CD4-positive, alpha-beta T cell (primary cell): Measurements from ENCODE around the gene PIAS2. TPM values are rescaled to one million over a fixed set of nuclear protein-coding genes. Genes with fewer than 3 reads are reported as not detected.

Source experiments
- ATAC-seq: fragments of 200-7000 bp; cut with Tn5 transposase; one replicate; pipeline ENCODE4 v1.10.0; 2022; ENCODE audit warnings: mild to moderate bottlenecking; ENCODE audit not compliant: poor library complexity
- CTCF ChIA-PET: fragments of 350-600 bp; sonication (Branson Sonifier 250); formaldehyde crosslinking; loops from one replicate; lab custom pipeline; 2021; ENCODE audit warnings: antibody characterized with exemption, inconsistent platforms; lab: Charles Lee
- POLR2A ChIA-PET: fragments of 350-600 bp; sonication (Branson Sonifier 250); formaldehyde crosslinking; loops from one replicate; lab custom pipeline; 2021; ENCODE audit warnings: antibody characterized with exemption, inconsistent platforms; lab: Charles Lee
- DNase-seq, 14 experiments: peaks; one replicate each; pipeline ENCODE4 v3.0.0-alpha.2; 2013 to 2020; ENCODE audit warnings: mixed read lengths in 2 of 14
- H3K27ac ChIP-seq, 2 donors: one replicate each; pipeline versions ENCODE4 v1.5.1 to v1.7.0; 2013; ENCODE audit warnings: low read length in 2 of 2, low read depth in 1 of 2, mild to moderate bottlenecking in 1 of 2
- H3K27me3 ChIP-seq, 2 experiments: 1 replicate in 1 of 2; 2 replicates in 1 of 2; pipeline versions ENCODE4 v1.6.1 to v1.7.0; 2013; ENCODE audit warnings: low read length in 2 of 2, control low read depth in 1 of 2, mild to moderate bottlenecking in 1 of 2, moderate library complexity in 1 of 2; ENCODE audit not compliant: insufficient read depth in 2 of 2, control insufficient read depth in 1 of 2
- H3K36me3 ChIP-seq: one replicate; pipeline ENCODE4 v1.6.1; 2013; ENCODE audit warnings: low read length, control low read depth; ENCODE audit not compliant: insufficient read depth
- H3K4me1 ChIP-seq: one replicate; pipeline ENCODE4 v1.6.1; 2013; ENCODE audit warnings: low read length, control low read depth; ENCODE audit not compliant: insufficient read depth
- H3K4me3 ChIP-seq: one replicate; pipeline ENCODE4 v1.5.1; 2013; ENCODE audit warnings: mild to moderate bottlenecking, low read length, moderate library complexity
- H3K9me3 ChIP-seq, 2 experiments: 1 replicate in 1 of 2; 2 replicates in 1 of 2; pipeline versions ENCODE4 v1.6.1 to v1.7.0; 2013; ENCODE audit warnings: low read length in 2 of 2, mild to moderate bottlenecking in 2 of 2, control low read depth in 1 of 2, moderate library complexity in 1 of 2; ENCODE audit not compliant: control insufficient read depth in 1 of 2, insufficient read depth in 1 of 2
- H3K27ac Mint-ChIP-seq: one replicate; pipeline ENCODE4 v1.8.0; 2020; ENCODE audit warnings: mixed read lengths
- H3K27me3 Mint-ChIP-seq: one replicate; pipeline ENCODE4 v1.8.0; 2021; ENCODE audit warnings: mixed read lengths
- H3K36me3 Mint-ChIP-seq: one replicate; pipeline ENCODE4 v1.8.0; 2021; ENCODE audit warnings: low read depth, mixed read lengths
- H3K4me1 Mint-ChIP-seq: one replicate; pipeline ENCODE4 v1.8.0; 2021; ENCODE audit warnings: low read depth, mixed read lengths
- H3K4me3 Mint-ChIP-seq: one replicate; pipeline ENCODE4 v1.8.0; 2020; ENCODE audit warnings: mild to moderate bottlenecking, mixed read lengths
- H3K9me3 Mint-ChIP-seq: one replicate; pipeline ENCODE4 v1.8.0; 2020; ENCODE audit warnings: mixed read lengths
- CTCF ChIP-seq: fragments of 200-600 bp; IDR thresholded peaks from one replicate; pipeline ENCODE4 v1.8.0; 2022; ENCODE audit warnings: antibody characterized with exemption, mild to moderate bottlenecking
- intact Hi-C, 2 experiments: fragments of 100-400 bp; cut with DNase I in 1 of 2; cut with micrococcal nuclease in 1 of 2; formaldehyde crosslinking; loops; one replicate each; pipeline versions ENCODE4 v1.15.1 to v1.9.0; 2023 to 2025; cut with DNase I, micrococcal nuclease
- total RNA-seq, 174 experiments: library from RNA in 2 of 174; stranded (reverse) in 2 of 174; gene quantifications; one replicate each; pipeline ENCODE4 v1.2.3 and lab custom pipeline; 2021 to 2026

PIAS2 gene
- total RNA-seq, 2 experiments from 2014 or later, result 32.0 to 36.3 TPM

- Mint-ChIP-seq H3K9me3 (no peaks in the 10 kb centered on the region), H3K36me3 (peaks cover 5% of the 10 kb centered on the region), H3K4me1 (peaks cover 50% of the 10 kb centered on the region), H3K27me3 (no peaks in the 10 kb centered on the region), H3K4me3 (peak overlapping the region; percentile 91), H3K27ac (peak overlapping the region; percentile 64)
- Histone ChIP-seq H3K4me1 (peaks cover 23% of the 10 kb centered on the region), H3K4me3 (peak overlapping the region; percentile 82), H3K9me3 (no peaks in the 10 kb centered on the region), H3K27me3 (no peaks in the 10 kb centered on the region), H3K27ac (peak overlapping the region in 1 of 2 donors; percentile 56), H3K36me3 (no peaks in the 10 kb centered on the region)
- ChIA-PET POLR2A (interaction anchor here (1.0 to 2.2 kb wide), 3 partner anchors 12 to 232 kb away, joined by 3 to 19 read pairs (median 3); partner anchors contain the start of gene HDHD2), CTCF (interaction anchor here (1.4 kb wide), 1 partner anchor 24 kb away, joined by 3 read pairs; no protein-coding TSS in a partner anchor)
- intact Hi-C loops, result loop anchor here in 1 of 2 experiments (10.0 kb wide), 3 partner anchors 237 to 743 kb away; partner anchors contain the start of gene HDHD2
- ATAC-seq, result peak; percentile 10
- TF ChIP-seq CTCF, result no peak
- DNase-seq, result peak in 4 of 14 experiments; percentile 5 to 43 (median 8)
Measured at GRCh38 chr18:46917803-46918600, 695 bp upstream of the PIAS2 start.

GRCh38 chr18:46916551-46917107 is 678 bp downstream of the PIAS2 start:
- ChIA-PET CTCF (no interaction called here), POLR2A (interaction anchor here (1.0 to 2.2 kb wide), 3 partner anchors 11 to 234 kb away, joined by 3 to 19 read pairs (median 3); partner anchors contain the start of gene HDHD2)
- Histone ChIP-seq H3K9me3 (no peaks in the 10 kb centered on the region), H3K27me3 (no peaks in the 10 kb centered on the region), H3K27ac (peak overlapping the region in 1 of 2 donors; percentile 27), H3K4me3 (peak overlapping the region; percentile 77), H3K4me1 (peaks cover 23% of the 10 kb centered on the region), H3K36me3 (no peaks in the 10 kb centered on the region)
- no peak for TF ChIP-seq CTCF
- intact Hi-C loops, result loop anchor here in 1 of 2 experiments (10.0 kb wide), 3 partner anchors 238 to 742 kb away; partner anchors contain the start of gene HDHD2
- no peaks in the 10 kb centered on the region for H3K27me3 Mint-ChIP-seq
- peak overlapping the region; percentile 92 for H3K27ac Mint-ChIP-seq
- DNase-seq (peak in 10 of 14 experiments; percentile 7 to 70 (median 33)), ATAC-seq (peak; percentile 48)
- peak overlapping the region; percentile 97 for H3K4me3 Mint-ChIP-seq
- no peaks in the 10 kb centered on the region for H3K9me3 Mint-ChIP-seq
- H3K4me1 Mint-ChIP-seq, result peaks cover 55% of the 10 kb centered on the region
- H3K36me3 Mint-ChIP-seq, result peaks cover 5% of the 10 kb centered on the region

GRCh38 chr18:46915800-46916550 is 1.3 kb downstream of the PIAS2 start:
- peak overlapping the region; percentile 92 for H3K27ac Mint-ChIP-seq
- intact Hi-C loops, result loop anchor here in 1 of 2 experiments (10.0 kb wide), 3 partner anchors 239 to 741 kb away; partner anchors contain the start of gene HDHD2
- POLR2A ChIA-PET, result interaction anchor here (2.2 kb wide), 1 partner anchor 234 kb away, joined by 19 read pairs; the partner anchor contains the start of gene HDHD2
- Histone ChIP-seq H3K9me3 (no peaks in the 10 kb centered on the region), H3K36me3 (no peaks in the 10 kb centered on the region), H3K27ac (no peak overlapping the region), H3K27me3 (no peaks in the 10 kb centered on the region), H3K4me1 (peaks cover 23% of the 10 kb centered on the region), H3K4me3 (peak overlapping the region; percentile 77)
- H3K4me1 Mint-ChIP-seq, result peaks cover 55% of the 10 kb centered on the region
- ATAC-seq (no peak), DNase-seq (no peak)
- peaks cover 5% of the 10 kb centered on the region for H3K36me3 Mint-ChIP-seq
- H3K4me3 Mint-ChIP-seq, result peak overlapping the region; percentile 97
- no peaks in the 10 kb centered on the region for H3K9me3 Mint-ChIP-seq
- CTCF ChIA-PET, result no interaction called here
- TF ChIP-seq CTCF, result no peak
- H3K27me3 Mint-ChIP-seq, result no peaks in the 10 kb centered on the region
